AML-193 (cell line): ENCODE measurements around the gene MYH10.
"Not testable (repeated sequence)": the region's sequence is repeated elsewhere in the genome, so short reads cannot be mapped to it uniquely, and the experiment has no call there.

Experiments
- DNase-seq, 2 experiments: peaks; one replicate each; lab custom pipeline; 2025; lab: John Stamatoyannopoulos, UW

MYH10 gene

GRCh38 chr17:8556074-8556473 lies 74.5 kb downstream of the MYH10 start:
- no peak for DNase-seq

- DNase-seq: no peak
Measured at GRCh38 chr17:8555062-8555461, 75.5 kb downstream of the MYH10 start.

- no peak for DNase-seq
Measured at GRCh38 chr17:8552577-8553320, 77.8 kb downstream of the MYH10 start.

DNA sequence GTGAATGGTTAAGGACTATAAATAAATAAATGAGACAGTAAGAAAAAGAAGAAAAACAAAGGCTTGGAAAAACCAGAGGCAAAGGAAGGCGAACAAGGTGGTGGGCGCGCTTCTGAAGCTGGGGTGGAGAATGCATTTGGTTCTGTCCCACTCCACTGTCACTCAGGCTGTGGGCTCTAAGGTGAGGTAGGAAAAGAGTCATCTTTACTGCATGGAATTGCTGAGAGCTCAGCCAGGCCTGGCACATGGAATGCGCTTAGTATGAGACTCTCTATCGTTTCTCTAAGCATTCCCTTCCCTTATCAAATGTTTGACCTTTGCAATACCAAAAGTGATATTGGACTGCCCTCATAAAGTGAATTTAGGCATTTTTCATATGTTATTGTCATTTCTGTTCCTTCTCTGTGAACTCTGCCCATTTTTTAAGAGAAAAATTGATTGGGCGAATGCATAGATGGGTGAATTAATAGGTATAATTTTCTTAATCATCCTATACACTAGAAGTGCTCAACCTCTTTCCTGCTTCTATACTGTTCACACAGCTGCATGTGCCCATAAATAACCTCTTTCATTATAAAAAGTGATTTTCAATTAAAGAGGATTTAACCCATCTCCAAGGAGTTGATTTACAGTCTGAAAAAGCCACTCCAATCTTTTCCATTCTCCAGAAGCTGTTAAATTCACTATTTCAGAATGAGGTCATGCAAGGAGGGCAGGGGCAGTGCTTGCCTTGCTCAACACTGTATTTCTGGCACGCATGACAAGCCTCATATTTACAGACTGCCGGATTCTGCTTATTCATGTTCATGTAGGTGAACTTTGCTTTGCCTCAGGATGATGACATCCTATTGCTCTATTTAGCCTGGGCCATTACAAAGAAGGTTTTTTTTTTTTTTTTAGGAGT lies 87.7 kb downstream of the MYH10 start:
- DNase-seq: peak in 1 of 2 experiments; percentile 20

GRCh38 chr17:8539976-8540375 lies 90.5 kb downstream of the MYH10 start:
- DNase-seq: not testable (repeated sequence)

DNA sequence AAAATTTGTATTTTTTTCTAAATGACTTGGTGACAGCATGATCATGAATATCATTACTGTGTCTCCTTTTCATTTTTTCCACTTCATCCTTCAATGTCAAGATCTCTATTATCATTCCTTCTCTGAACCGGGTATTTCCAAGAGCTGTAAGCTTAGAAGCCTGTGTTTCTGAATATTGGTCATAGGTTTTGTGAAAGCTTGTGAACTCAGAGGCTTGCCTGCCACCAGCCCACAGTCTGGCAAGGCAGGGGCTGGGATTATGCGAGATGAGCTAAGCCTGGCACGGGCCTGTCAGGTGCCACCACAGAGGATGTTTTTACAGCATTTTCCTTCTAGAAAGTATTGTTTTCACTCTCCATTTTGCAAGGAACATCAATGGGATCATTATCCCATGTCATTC lies 92.8 kb downstream of the MYH10 start:
- no peak for DNase-seq

GRCh38 chr17:8534498-8535188 lies 95.9 kb downstream of the MYH10 start:
- DNase-seq: no peak

- DNase-seq: no peak
Measured at GRCh38 chr17:8532021-8532420, 98.5 kb downstream of the MYH10 start.

DNA sequence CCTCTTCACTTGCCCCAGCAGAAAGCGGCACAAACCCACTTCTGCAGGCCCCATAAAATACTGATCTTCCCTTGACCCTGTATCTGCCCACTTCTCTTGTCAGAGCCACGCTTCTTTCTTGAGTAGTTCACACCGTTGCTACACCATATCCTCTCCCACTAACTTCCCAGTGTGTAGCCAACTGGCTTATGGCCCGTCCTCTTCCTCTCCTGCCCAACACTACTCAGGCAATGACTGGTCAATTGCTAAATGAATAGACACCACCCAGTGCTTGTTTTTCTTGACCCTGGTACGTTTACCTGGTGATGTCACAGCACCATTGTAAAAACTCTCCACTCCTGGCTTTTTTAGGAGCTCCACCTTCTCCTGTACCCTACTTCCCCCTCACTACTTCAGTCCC lies 107.9 kb downstream of the MYH10 start:
- DNase-seq: no peak

GRCh38 chr17:8520981-8521380 lies 109.5 kb downstream of the MYH10 start:
- no peak for DNase-seq

DNA sequence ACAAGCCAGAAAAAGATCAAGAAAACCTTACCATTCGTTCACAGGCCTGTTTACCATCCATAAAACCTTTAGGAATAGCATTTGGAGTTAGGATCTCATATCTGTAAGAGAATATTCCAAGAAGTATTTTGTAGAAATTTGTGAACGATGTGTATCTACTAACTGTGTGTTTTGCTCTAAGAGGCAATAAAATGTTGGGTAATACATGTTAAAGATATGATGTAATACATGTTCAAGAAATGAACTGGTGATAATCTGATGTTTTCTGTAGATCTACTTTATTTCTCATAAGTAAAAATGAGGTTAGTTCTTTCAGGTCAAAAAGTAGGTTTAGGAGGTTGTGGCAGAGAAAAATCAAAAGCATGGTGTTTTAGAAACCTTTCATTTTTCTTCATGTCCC lies 111.7 kb downstream of the MYH10 start:
- no peak for DNase-seq

GRCh38 chr17:8518326-8518725 lies 112.2 kb downstream of the MYH10 start:
- no peak for DNase-seq

DNA sequence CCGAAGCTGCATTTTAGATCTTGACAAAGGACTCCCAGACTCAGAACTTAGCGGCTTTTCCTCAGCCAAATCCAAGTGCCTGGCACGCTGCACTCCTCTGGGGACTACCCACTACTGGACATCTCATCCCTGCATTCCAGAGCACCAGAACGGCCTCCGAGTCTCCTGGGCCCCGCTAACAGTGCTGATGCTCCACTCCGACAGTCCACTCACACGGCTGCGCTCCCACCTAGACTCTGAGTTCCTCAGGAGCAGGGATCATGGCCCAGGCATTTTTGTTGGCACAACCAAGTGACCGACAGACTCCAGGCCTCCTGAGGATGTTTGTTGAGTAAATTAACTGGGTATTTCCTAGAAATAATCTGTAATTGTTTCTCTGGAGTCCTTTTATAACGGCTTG lies 115.7 kb downstream of the MYH10 start:
- no peak for DNase-seq

GRCh38 chr17:8506145-8506544 lies 124.4 kb downstream of the MYH10 start:
- no peak for DNase-seq

GRCh38 chr17:8504460-8505207 lies 125.9 kb downstream of the MYH10 start:
- no peak for DNase-seq

GRCh38 chr17:8503807-8504206 lies 126.7 kb downstream of the MYH10 start:
- no peak for DNase-seq

GRCh38 chr17:8503368-8503767 lies 127.2 kb downstream of the MYH10 start:
- no peak for DNase-seq

DNA sequence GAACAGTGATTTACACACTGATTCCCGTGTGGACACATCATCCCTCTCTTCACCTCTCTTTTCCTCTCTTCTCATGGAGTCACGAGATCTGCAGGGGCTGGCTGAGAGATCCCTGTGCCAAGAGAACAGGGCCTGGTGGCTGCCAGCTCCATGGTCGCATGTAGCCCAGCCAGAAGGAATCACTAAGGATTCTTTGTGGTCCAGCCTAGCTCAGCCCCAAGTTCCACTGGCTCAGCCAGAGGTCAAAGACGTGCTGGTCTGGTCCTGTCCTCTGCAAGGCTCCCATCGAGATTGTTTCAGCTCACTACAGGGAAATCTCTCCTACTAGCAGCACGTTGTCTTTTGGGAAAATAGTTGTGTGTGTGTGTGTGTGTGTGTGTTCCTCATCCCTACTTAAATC lies 128.4 kb downstream of the MYH10 start:
- DNase-seq: no peak

- no peak for DNase-seq
Measured at GRCh38 chr17:8500609-8501008, 129.9 kb downstream of the MYH10 start.

- DNase-seq: no peak
Measured at GRCh38 chr17:8499614-8500013, 130.9 kb downstream of the MYH10 start.

GRCh38 chr17:8499171-8499570 lies 131.4 kb downstream of the MYH10 start:
- DNase-seq: no peak

DNA sequence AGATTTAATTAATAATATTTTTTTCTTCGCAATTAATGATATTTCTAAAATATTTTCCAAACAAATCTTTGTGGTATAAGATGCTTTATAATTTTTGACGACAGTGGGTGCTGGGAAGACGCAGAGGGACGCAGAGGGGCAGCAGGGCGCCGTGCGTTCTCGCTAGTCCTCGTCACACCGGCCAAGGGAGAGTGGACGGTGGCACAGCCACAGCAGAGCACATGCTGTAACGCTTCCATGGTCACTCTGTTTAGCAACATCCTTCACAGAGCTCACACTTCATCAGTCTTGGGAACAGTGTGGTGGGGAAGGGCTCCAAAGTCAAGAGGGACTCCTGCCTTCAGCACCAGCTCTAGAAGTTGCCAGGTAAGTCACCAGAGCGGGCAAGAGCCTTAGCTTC lies 134.4 kb downstream of the MYH10 start:
- DNase-seq: no peak
